GM19328 (cell line): ENCODE results near the gene VPS13A.
"Not testable (repeated sequence)": the region's sequence is repeated elsewhere in the genome, so short reads cannot be mapped to it uniquely, and the experiment has no call there.

Experiments
- ATAC-seq: cut with Tn5 transposase; IDR thresholded peaks from one replicate; pipeline ENCODE4 v1.9.1; 2021; ENCODE audit warnings: mild to moderate bottlenecking, moderate library complexity; ENCODE audit not compliant: unreplicated experiment

Gene VPS13A

GRCh38 chr9:77180056-77180455, 2.7 kb downstream of the VPS13A start:
- ATAC-seq, result no peak

GRCh38 chr9:77183581-77183980, 6.2 kb downstream of the VPS13A start:
- no peak for ATAC-seq

- no peak for ATAC-seq
Observed at GRCh38 chr9:77188242-77188641, 10.9 kb downstream of the VPS13A start.

GRCh38 chr9:77194423-77194822, 17.1 kb downstream of the VPS13A start:
- no peak for ATAC-seq

GRCh38 chr9:77210116-77210515, 32.8 kb downstream of the VPS13A start:
- ATAC-seq, result no peak

DNA sequence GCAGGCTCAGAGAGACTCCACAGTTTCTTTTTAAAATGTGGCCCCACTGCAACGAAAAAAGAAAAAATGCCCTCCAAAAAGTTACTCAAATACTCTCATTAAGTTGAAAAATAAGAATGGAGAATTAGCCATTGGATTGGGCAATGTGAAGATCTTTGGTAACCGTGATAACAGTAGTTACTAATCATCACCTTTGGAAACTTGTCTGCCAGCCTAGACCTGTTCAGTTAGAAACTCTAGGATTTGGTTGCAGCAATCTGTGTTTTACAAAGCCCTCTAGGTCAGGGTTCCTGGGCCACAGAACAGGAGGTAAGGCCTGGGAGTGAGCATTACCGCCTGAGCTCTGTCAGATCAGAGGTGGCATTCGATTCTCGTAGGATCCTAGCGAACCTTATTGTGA, 34.2 kb downstream of the VPS13A start:
- ATAC-seq, result no peak

DNA sequence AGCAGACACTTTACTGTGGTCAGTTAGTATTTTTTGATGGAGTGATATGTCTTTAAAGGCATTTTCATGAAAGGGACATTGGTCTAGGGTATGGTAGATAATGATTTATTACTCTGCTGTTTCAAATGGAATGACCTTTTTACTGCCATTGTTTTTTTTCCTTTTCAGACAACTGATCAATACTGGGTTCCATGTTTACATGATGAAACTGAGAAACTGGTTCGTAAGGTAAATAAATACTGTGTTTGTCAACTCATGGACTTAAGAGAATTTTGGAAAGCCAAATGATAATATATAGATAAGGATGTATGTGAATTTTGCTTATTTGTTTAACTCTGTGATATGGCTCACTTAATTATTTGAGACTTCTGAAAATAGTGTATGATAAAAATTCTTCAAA, 35.5 kb downstream of the VPS13A start:
- no peak for ATAC-seq

GRCh38 chr9:77215874-77216273, 38.5 kb downstream of the VPS13A start:
- no peak for ATAC-seq

DNA sequence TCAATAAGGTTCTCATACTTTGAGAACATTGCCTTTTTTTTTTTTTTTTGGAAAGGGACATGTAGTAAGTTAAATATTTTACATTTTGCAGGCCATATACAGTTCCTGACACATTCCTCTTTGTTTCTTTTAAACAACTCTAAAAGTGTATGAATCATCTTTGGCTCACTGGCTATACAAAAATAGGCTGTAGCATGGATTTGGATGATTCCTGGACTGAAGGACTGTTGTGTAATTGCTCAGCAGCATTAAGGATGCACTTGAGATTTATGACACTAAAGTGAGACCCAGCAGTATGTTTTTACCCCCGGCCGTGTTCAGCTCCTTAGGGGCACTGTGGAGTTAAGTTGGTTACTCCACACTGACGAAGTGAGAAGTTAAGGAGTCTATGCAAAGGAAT, 41.3 kb downstream of the VPS13A start:
- no peak for ATAC-seq

DNA sequence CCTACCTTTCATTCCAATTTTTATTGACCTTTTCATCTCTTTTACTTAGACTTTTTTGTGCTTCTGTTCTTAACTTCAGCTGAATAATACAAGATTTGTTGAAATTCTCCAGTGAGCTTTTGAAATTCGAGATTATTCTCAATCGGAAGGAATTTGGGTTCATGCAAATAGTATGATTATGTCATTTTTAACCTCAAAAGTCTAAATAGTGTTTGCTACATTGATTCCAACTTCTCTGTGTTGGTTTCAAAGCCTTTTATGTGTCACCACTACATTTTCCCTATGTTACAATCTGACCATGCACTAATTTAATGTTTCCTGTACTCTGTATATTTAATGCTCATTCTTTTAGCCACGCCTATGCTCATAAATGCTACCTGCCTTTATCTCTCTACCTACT, 44.1 kb downstream of the VPS13A start:
- no peak for ATAC-seq

- ATAC-seq, result no peak
Observed at GRCh38 chr9:77224746-77225312, 47.5 kb downstream of the VPS13A start.

DNA sequence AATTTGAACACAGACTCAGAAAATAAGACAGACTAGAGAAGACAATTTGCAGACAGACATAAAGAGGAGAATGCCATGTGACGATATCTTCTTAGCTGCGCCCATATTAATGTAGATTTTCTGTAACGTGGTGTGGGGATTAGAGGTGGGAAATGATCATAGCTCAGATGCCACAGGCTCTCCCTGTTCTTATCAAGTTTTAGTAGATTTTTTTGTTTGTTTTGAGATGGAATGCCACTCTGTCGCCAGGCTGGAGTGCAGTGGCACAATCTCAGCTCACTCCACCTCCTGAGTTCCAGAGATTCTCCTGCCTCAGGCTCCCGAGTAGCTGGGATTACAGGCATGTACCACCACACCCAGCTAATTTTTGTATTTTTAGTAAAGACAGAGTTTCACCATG, 59.4 kb downstream of the VPS13A start:
- no peak for ATAC-seq

- no peak for ATAC-seq
Observed at GRCh38 chr9:77237896-77238295, 60.6 kb downstream of the VPS13A start.

GRCh38 chr9:77251050-77251449, 73.7 kb downstream of the VPS13A start:
- ATAC-seq, result no peak

DNA sequence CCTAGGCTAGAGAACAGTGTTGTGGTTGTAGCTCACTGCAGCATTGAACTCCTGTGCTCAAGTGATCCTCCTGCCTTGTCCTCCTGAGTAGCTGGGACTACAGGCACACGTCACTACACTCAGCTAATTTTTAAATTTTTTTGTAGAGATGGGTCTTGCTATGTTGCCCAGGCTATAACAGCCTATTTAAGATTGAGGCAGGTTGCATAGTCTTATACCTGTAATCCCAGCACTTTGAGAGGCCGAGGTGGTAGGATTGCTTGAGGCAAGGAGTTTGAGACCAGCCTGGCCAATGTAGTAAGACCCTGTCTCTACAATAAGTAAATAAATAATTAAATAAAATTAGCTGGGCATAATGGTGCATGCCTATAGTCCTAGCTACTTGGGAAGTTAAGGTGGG, 79.9 kb downstream of the VPS13A start:
- no peak for ATAC-seq

GRCh38 chr9:77261605-77262004, 84.3 kb downstream of the VPS13A start:
- no peak for ATAC-seq

GRCh38 chr9:77267762-77268161, 90.4 kb downstream of the VPS13A start:
- ATAC-seq, result not testable (repeated sequence)

DNA sequence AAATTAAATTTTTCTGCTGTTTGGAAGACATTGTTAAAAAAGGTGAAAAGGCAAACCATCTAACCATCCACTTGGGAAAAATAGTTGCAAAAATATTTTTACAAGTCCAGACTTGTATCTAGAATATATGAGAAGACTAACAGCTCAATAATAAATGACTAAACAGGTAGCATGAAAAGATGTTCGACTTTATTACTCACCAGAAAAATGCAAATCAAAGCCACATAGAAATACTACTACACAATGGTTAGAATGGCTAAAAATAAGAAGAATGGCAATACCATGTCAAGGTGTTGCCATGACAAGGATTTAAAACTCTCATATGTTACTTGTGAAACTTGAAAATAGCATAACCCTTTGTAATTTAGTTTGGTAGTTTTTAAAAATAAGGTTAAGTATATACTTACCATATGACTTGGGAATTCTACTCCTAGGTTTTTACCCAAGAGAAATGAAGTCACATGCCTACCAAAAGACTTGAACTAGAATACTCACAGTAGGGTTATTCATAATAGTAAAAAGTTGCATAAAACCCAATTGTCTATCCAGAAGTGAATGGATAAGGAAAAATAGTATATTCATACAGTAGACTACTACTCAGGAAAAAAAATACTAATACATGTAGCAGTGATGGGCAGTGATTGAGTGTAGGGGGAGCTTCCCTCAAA, 93.8 kb downstream of the VPS13A start:
- ATAC-seq, result no peak

DNA sequence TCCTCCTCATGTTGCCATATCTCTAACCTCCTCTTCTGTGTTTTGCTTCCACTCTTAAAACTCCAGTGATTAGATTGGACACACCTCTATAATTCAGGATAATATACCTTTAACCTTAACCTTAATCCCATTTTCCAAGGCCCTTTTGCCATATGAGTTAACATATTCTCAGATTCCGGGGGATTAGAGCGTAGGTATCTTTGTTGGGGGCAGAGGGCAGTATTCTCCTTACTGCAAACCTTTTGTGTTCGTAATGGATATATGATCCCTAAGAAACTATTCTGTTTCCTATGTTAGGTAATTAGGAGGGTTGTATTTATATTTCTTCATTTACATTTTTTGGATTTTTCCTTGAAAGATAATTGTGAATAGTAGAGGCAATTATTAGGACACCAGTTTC, 99.5 kb downstream of the VPS13A start:
- ATAC-seq, result no peak

GRCh38 chr9:77277719-77278118, 100.4 kb downstream of the VPS13A start:
- ATAC-seq, result no peak

GRCh38 chr9:77283991-77284390, 106.7 kb downstream of the VPS13A start:
- no peak for ATAC-seq

GRCh38 chr9:77284616-77285015, 107.3 kb downstream of the VPS13A start:
- no peak for ATAC-seq

GRCh38 chr9:77290373-77290772, 113.0 kb downstream of the VPS13A start:
- ATAC-seq, result no peak
